Activated CD4-positive, alpha-beta memory T cell treated with anti-CD3 and anti-CD28 coated beads for 36 hours (primary cell): ENCODE data around the gene CHMP1A. TPM values are rescaled to one million over a fixed set of nuclear protein-coding genes. Genes with fewer than 3 reads are reported as not detected.
"Not testable (repeated sequence)": the region's sequence is repeated elsewhere in the genome, so short reads cannot be mapped to it uniquely, and the experiment has no call there.

ENCODE experiments used
- CTCF ChIA-PET: fragments of 350-600 bp; sonication (Branson Sonifier 250); formaldehyde crosslinking; loops from one replicate; lab custom pipeline; 2021; ENCODE audit warnings: antibody characterized with exemption, inconsistent platforms; lab: Charles Lee
- POLR2A ChIA-PET: fragments of 350-600 bp; sonication (Branson Sonifier 250); formaldehyde crosslinking; loops from one replicate; lab custom pipeline; 2021; ENCODE audit warnings: antibody characterized with exemption; lab: Charles Lee
- DNase-seq: peaks from one replicate; pipeline ENCODE4 v3.0.0-alpha.2; 2020
- H3K27ac Mint-ChIP-seq: one replicate; pipeline ENCODE4 v1.8.0; 2021; ENCODE audit warnings: mixed read lengths
- H3K27me3 Mint-ChIP-seq: one replicate; pipeline ENCODE4 v1.8.0; 2021; ENCODE audit warnings: mixed read lengths
- H3K36me3 Mint-ChIP-seq: one replicate; pipeline ENCODE4 v1.8.0; 2021; ENCODE audit warnings: mixed read lengths
- H3K4me1 Mint-ChIP-seq: one replicate; pipeline ENCODE4 v1.8.0; 2021; ENCODE audit warnings: low read depth, mixed read lengths
- H3K4me3 Mint-ChIP-seq: one replicate; pipeline ENCODE4 v1.8.0; 2021; ENCODE audit warnings: mild to moderate bottlenecking, mixed read lengths
- H3K9me3 Mint-ChIP-seq: one replicate; pipeline ENCODE4 v1.8.0; 2021; ENCODE audit warnings: mixed read lengths
- intact Hi-C: fragments of 100-400 bp; cut with micrococcal nuclease; formaldehyde crosslinking; loops from one replicate; pipeline ENCODE4 v1.15.1; 2023
- total RNA-seq, 2 experiments: library from RNA; stranded (reverse); gene quantifications; one replicate each; pipeline ENCODE4 v1.2.3, GENCODE V29; 2021

The CHMP1A gene
- total RNA-seq, 2 experiments from 2014 or later: 74.6 to 76.3 TPM

DNA sequence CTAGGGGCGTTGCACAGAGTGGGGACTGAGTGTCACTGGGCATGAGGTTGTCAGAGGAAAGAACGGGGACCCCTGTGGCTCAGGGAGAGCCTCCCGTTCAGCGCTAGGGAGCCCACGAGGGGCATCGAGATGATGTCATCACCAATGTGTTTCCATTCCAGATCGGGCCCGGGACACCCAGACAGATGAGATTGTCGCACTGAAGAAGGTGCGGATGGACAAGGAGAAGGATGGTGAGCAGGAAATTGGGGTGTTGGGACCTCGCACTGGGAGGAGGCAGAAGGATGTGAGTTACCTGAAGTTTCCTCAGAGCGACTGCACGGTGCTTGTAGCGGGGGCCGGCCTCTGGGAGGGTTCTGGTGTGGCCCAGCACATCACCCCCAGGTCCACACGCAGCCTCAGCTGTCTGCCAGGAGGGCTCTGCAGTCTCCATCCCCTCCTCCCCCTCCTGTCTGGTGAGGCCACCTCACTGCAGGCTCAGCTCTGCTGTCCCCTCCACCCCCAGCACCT, 32.9 kb upstream of the CHMP1A start:
- intact Hi-C loops: no loop called here
- ChIA-PET POLR2A (no interaction called here), CTCF (no interaction called here)
- Mint-ChIP-seq H3K9me3 (no peaks in the 10 kb centered on the region), H3K36me3 (peaks cover 23% of the 10 kb centered on the region), H3K4me3 (no peak overlapping the region), H3K4me1 (peaks cover 15% of the 10 kb centered on the region), H3K27me3 (no peaks in the 10 kb centered on the region), H3K27ac (no peak overlapping the region)
- no peak for DNase-seq

DNA sequence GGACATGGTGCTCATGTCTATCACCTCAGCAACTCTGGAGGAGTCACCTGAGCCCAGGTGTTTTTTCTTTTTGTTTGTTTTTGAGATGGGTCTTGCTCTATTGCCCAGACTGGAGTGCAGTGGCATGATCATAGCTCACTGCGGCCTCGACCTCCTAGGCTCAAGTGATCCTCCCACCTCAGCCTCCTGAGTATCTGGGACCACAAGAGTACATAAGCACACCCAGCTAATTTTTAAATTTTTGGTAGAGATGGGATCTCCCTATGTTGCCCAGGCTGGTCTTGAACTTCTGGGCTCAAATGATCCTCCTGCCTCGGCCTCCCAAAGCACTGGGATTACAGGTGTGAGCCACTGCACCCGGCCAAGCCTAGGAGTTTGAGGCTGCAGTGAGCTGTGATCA, 32.1 kb upstream of the CHMP1A start:
- intact Hi-C loops, H3K27me3 Mint-ChIP-seq, DNase-seq, POLR2A ChIA-PET, H3K27ac Mint-ChIP-seq, H3K9me3 Mint-ChIP-seq, H3K4me3 Mint-ChIP-seq: not testable (repeated sequence)
- peaks cover 20% of the 10 kb centered on the region for H3K36me3 Mint-ChIP-seq
- peaks cover 15% of the 10 kb centered on the region for H3K4me1 Mint-ChIP-seq
- CTCF ChIA-PET: interaction anchor here (0.9 kb wide), 1 partner anchor 11 kb away, joined by 6 read pairs; no protein-coding TSS in a partner anchor

DNA sequence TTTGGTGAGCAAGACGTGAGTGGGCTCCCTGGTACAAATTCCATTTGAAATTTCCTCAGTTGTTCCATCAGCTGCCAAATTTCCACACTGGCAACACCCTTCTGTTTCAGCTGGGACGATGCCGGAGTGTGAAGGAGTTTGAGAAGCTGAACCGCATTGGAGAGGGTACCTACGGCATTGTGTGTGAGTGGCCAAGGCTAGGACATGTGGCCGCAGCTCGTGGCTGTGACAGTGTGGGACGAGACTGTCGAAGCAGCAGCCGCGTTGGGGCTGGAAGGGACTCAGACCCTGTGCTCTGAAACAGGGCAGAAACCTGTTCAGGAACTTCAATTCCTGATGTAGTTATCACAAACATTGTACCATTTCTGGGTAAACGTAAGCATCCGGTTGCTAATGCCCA, 31.6 kb upstream of the CHMP1A start:
- Mint-ChIP-seq H3K27me3 (no peaks in the 10 kb centered on the region), H3K27ac (no peak overlapping the region)
- CTCF ChIA-PET: interaction anchor here (0.9 kb wide), 1 partner anchor 11 kb away, joined by 6 read pairs; no protein-coding TSS in a partner anchor

DNA sequence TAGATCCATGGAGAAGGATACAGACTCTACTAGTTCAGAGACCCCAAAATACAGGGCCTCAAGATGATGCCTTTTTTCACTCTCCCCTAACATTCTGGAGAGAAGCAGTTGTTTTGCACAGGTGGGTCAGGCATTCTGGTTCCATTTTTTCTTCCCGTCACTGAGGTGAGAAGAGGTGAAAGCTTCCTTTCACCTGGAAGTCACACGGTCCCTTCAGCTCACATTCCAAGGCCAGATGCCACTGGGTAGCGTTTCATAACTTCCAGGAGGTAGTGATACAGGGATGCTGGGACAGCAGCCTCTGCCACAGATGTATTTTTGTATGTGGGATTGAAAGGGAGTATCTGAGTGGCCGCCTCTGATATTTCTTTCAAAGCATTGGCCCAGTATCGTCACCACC, 30.9 kb upstream of the CHMP1A start:
- Mint-ChIP-seq H3K27ac (no peak overlapping the region), H3K4me1 (peaks cover 15% of the 10 kb centered on the region), H3K9me3 (no peaks in the 10 kb centered on the region), H3K4me3 (peak overlapping the region; percentile 92), H3K36me3 (peaks cover 17% of the 10 kb centered on the region), H3K27me3 (no peaks in the 10 kb centered on the region)
- intact Hi-C loops: no loop called here
- ChIA-PET POLR2A (no interaction called here), CTCF (interaction anchor here (0.9 kb wide), 1 partner anchor 12 kb away, joined by 3 read pairs; no protein-coding TSS in a partner anchor)
- no peak for DNase-seq

More for the DNA sequence above, 31.6 kb upstream of the CHMP1A start:
- peaks cover 15% of the 10 kb centered on the region for H3K4me1 Mint-ChIP-seq
- DNase-seq: no peak
- POLR2A ChIA-PET: no interaction called here
- H3K36me3 Mint-ChIP-seq: peaks cover 20% of the 10 kb centered on the region
- H3K9me3 Mint-ChIP-seq: no peaks in the 10 kb centered on the region
- H3K4me3 Mint-ChIP-seq: no peak overlapping the region
- intact Hi-C loops: no loop called here

DNA sequence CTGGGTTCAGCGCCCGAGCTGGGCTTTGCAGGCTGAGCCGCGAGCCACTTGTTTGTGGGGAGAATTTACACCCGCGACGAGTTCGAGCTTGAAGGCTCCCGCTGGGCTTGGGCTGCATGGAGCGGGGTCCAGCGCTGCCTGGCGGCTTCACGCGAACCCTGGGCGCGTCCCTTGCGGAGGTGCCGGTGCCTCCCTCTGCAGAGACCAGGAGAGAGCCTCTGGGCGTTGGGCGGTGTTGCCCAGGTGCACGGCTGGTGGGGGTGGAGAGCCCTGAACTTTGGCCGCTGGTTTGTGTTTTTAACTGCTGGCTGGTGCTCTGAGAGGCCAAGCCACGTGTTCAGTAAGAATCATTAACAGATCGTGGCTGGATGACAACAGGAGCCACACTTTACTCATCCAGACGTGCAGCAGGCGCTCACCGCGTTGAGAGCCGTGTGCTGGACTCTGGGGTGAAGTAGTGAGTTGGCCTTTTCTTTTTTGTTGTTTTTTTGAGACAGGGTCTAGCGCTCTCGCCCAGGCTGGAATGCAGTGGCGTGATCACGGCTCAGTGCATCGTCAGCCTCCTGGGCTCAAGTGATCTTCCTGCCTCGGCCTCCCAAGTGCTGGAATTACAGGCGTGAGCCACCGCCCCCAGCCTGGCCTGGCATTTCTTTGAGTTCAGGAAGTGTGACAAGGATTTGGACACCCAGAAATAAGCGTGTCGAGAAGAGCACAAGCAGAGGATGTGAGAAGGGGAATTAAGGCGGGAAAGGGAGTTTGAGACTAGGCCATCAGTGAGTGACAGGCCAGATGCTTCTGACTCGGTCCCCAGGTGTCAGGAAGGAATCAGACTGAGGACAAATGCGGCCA, 29.8 kb upstream of the CHMP1A start:
- Mint-ChIP-seq H3K36me3 (peaks cover 14% of the 10 kb centered on the region), H3K4me3 (peak overlapping the region; percentile 92), H3K4me1 (peaks cover 15% of the 10 kb centered on the region), H3K27me3 (no peaks in the 10 kb centered on the region), H3K27ac (peak overlapping the region; percentile 70), H3K9me3 (no peaks in the 10 kb centered on the region)
- DNase-seq: peak; percentile 47
- ChIA-PET CTCF (interaction anchor here (0.6 to 2.6 kb wide), 4 partner anchors 13 to 239 kb away, joined by 3 to 31 read pairs (median 8); partner anchors contain the start of gene SPATA2L), POLR2A (interaction anchor here (1.5 to 2.1 kb wide), 2 partner anchors 13 to 37 kb away, joined by 3 to 12 read pairs; partner anchors contain the start of gene SPATA2L)
- intact Hi-C loops: no loop called here

DNA sequence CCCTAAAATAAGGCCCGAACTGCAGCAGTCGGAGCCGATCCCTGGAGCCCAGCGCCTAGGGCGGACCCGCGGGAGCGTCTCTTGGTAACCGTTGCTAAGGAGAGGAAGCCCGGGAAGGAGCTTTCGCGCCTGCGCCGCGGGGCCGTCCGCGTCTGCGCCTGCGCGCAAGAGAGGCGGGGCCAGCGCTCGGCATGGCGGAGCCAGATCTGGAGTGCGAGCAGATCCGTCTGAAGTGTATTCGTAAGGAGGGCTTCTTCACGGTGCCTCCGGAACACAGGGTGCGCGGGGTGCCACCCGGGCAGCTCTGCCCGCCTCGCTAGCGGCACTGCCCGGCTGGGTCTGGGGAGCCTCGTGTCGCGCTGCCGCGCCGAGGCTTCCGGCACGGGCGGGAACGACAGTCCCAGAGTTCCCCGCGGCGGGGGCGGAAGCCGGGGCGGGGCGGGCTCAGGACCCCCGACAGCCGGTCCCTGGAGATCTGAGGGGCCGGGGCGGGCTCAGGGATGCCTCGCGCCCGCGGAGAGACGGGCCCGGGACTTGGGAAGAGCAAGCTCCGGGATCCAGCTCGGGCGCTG, 29.1 kb upstream of the CHMP1A start, which contains the start of gene CDK10:
Gene CDK10 (plus strand): TSS at position 170 of the 572 bp plus-strand sequence. CDS start 22 bp downstream, at position 192.
- ChIA-PET POLR2A (interaction anchor here (1.5 to 2.1 kb wide), 2 partner anchors 14 to 37 kb away, joined by 3 to 12 read pairs; partner anchors contain the start of gene SPATA2L), CTCF (interaction anchor here (0.6 to 2.6 kb wide), 4 partner anchors 13 to 239 kb away, joined by 3 to 31 read pairs (median 8); partner anchors contain the start of gene SPATA2L)
- Mint-ChIP-seq H3K9me3 (no peaks in the 10 kb centered on the region), H3K27ac (peak within 1 kb of the TSS; percentile 90), H3K4me1 (peaks cover 15% of the 10 kb centered on the region), H3K4me3 (peak within 1 kb of the TSS; percentile 92), H3K27me3 (no peaks in the 10 kb centered on the region), H3K36me3 (peaks cover 14% of the 10 kb centered on the region)
- intact Hi-C loops: loop anchor here (1.0 kb wide), 3 partner anchors 14 to 126 kb away; partner anchors contain the start of gene RPL13
- peak; percentile 94 for DNase-seq

DNA sequence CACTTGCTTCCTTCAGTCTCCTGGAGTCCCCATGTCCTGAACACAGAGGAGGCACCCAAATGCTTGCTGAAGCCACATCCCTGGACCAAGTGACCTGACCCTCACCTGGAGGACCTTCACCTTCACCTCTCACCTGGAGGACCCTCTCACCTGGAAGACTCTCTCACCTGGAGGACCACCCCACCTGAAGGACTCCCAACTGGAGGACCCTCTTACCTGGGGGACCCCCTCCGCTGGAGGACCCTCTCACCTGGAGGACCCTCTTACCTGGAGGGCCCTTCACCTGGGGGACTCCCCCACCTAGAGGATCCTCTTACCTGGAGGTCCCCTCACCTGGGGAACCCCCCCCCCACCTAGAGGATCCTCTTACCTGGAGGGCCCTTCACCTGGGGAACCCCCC, 28.4 kb upstream of the CHMP1A start:
- Mint-ChIP-seq H3K4me1 (peaks cover 15% of the 10 kb centered on the region), H3K36me3 (peaks cover 10% of the 10 kb centered on the region), H3K9me3 (no peaks in the 10 kb centered on the region), H3K4me3 (no peak overlapping the region), H3K27ac (no peak overlapping the region), H3K27me3 (no peaks in the 10 kb centered on the region)
- CTCF ChIA-PET: interaction anchor here (1.1 to 2.6 kb wide), 3 partner anchors 14 to 175 kb away, joined by 3 to 31 read pairs (median 14); partner anchors contain the start of gene SPATA2L
- intact Hi-C loops: loop anchor here (1.0 kb wide), 3 partner anchors 14 to 126 kb away; partner anchors contain the start of gene RPL13
- POLR2A ChIA-PET: interaction anchor here (1.5 to 2.1 kb wide), 2 partner anchors 15 to 38 kb away, joined by 3 to 12 read pairs; partner anchors contain the start of gene SPATA2L
- DNase-seq: no peak

DNA sequence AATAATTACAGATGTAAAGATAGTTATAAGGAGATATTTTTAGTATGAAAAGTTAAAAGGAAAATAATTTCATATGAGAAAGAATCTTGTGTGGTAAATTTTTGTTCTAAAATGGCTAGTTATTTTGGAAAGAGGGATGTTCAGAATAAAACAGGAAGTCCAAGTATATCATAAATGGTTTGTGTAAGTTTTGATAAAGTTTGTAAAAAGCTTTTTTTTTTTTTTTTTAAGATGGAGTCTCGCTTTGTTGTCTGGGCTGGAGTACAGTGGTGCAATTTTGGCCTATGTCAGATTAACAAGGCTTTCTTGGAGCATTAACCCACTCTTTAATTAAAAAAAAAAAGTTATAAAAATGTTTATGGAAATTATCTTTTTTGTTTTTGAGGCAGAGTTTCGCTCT, 20.8 kb upstream of the CHMP1A start:
- Mint-ChIP-seq H3K27ac (no peak overlapping the region), H3K4me3 (no peak overlapping the region), H3K4me1 (no peaks in the 10 kb centered on the region), H3K27me3 (no peaks in the 10 kb centered on the region), H3K9me3 (peaks cover 4% of the 10 kb centered on the region), H3K36me3 (no peaks in the 10 kb centered on the region)
- ChIA-PET CTCF (interaction anchor here (2.7 kb wide), 1 partner anchor 22 kb away, joined by 9 read pairs; no protein-coding TSS in a partner anchor), POLR2A (no interaction called here)
- DNase-seq: no peak
- intact Hi-C loops: no loop called here

DNA sequence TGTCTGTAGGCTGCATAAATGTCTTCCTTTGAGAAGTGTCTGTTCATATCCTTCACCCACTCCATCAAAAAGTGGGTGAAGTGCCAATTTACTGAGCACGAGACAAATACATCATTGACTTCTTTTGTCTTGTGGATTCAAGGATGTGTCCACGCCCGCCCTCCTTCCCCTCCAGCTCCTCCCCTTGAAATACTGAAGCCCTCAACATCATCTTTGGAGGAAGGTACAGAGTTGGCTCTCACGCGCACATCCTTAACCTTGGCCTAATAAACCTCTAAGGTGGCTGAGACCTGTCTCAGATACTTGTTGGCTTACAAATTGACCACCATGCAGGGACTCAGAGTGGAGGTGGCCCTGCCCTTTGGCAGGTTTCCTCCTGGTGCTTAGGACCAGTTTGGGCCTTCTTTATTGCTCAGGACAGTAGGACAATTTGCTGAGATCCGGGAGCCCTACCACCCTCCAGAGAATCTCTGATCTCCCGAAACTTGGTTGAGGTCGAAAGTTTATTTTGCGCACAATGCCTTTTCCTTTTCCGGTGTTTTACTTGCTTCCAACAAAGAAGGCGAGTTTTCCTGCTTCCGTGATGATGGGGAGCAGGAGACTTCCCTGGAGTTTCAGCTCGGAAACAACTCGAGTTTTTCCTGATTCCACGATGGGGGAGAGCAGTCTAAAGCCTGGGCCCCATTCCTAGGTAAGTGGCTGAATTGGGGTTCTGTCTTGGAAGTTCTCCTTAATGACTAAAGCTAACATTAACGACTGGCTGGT, 14.9 kb upstream of the CHMP1A start:
- no peaks in the 10 kb centered on the region for H3K27me3 Mint-ChIP-seq
- intact Hi-C loops: no loop called here
- no peak overlapping the region for H3K27ac Mint-ChIP-seq
- POLR2A ChIA-PET: no interaction called here
- no peaks in the 10 kb centered on the region for H3K9me3 Mint-ChIP-seq
- peaks cover 11% of the 10 kb centered on the region for H3K4me1 Mint-ChIP-seq
- H3K36me3 Mint-ChIP-seq: no peaks in the 10 kb centered on the region
- CTCF ChIA-PET: interaction anchor here (1.4 kb wide), 1 partner anchor 31 kb away, joined by 3 read pairs; no protein-coding TSS in a partner anchor
- no peak for DNase-seq
- no peak overlapping the region for H3K4me3 Mint-ChIP-seq

DNA sequence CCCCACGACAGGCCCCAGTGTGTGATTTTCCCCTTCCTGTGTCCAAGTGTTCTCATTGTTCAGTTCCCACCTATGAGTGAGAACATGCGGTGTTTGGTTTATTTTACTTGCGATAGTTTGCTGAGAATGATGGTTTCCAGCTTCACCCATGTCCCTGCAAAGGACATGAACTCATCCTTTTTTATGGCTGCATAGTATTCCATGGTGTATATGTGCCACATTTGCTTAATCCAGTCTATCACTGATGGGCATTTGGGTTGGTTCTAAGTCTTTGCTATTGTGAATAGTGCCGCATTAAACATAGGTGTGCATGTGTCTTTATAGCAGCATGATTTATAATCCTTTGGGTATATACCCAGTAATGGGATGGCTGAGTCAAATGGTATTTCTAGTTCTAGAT, 14.1 kb upstream of the CHMP1A start:
- CTCF ChIA-PET: interaction anchor here (0.6 to 0.7 kb wide), 3 partner anchors 27 to 150 kb away, joined by 3 to 7 read pairs (median 3); no protein-coding TSS in a partner anchor
- H3K27ac Mint-ChIP-seq, POLR2A ChIA-PET, H3K9me3 Mint-ChIP-seq, H3K27me3 Mint-ChIP-seq, H3K4me3 Mint-ChIP-seq, DNase-seq, intact Hi-C loops, H3K36me3 Mint-ChIP-seq: not testable (repeated sequence)
- H3K4me1 Mint-ChIP-seq: peaks cover 11% of the 10 kb centered on the region
